Mesenchymal stem cell (in vitro differentiated cells and primary cell): ENCODE measurements around the gene IVL.

Experiments used
- DNase-seq: peaks from one replicate; pipeline ENCODE4 v3.0.0-alpha.2; 2013
- H2AFZ ChIP-seq: one replicate; pipeline ENCODE4 v1.6.1; 2013; ENCODE audit warnings: low read depth, mild to moderate bottlenecking, control low read depth, inconsistent platforms, low read length, moderate library complexity
- H2AK5ac ChIP-seq: 2 replicates; pipeline ENCODE4 v1.6.1; 2013; ENCODE audit warnings: low read length, moderate library complexity, mild to moderate bottlenecking, inconsistent platforms; ENCODE audit not compliant: severe bottlenecking
- H2BK120ac ChIP-seq: one replicate; pipeline ENCODE4 v1.6.1; 2013; ENCODE audit warnings: low read depth, mild to moderate bottlenecking, inconsistent platforms, low read length, moderate library complexity
- H2BK12ac ChIP-seq, 2 experiments: one replicate each; pipeline ENCODE4 v1.6.1; 2013; ENCODE audit warnings: inconsistent platforms in 2 of 2, low read length in 2 of 2, mild to moderate bottlenecking in 2 of 2, moderate library complexity in 2 of 2, control low read depth in 1 of 2
- H2BK15ac ChIP-seq: one replicate; pipeline ENCODE4 v1.6.1; 2013; ENCODE audit warnings: mild to moderate bottlenecking, low read depth, inconsistent platforms; ENCODE audit not compliant: poor library complexity, severe bottlenecking
- H2BK5ac ChIP-seq: 2 replicates; pipeline ENCODE4 v1.6.1; 2013; ENCODE audit warnings: low read depth, mild to moderate bottlenecking, low read length, control low read depth, inconsistent platforms; ENCODE audit not compliant: poor library complexity, severe bottlenecking
- H3K14ac ChIP-seq, 2 experiments: one replicate each; pipeline ENCODE4 v1.6.1; 2013; ENCODE audit warnings: inconsistent platforms in 2 of 2, low read length in 2 of 2, control low read depth in 1 of 2, mild to moderate bottlenecking in 1 of 2, moderate library complexity in 1 of 2
- H3K18ac ChIP-seq, 2 experiments: one replicate each; pipeline ENCODE4 v1.6.1; 2013; ENCODE audit warnings: inconsistent platforms in 2 of 2, low read length in 2 of 2, control low read depth in 1 of 2, low read depth in 1 of 2, mild to moderate bottlenecking in 1 of 2
- H3K23ac ChIP-seq, 2 experiments: one replicate each; pipeline ENCODE4 v1.6.1; 2013; ENCODE audit warnings: inconsistent platforms in 2 of 2, low read length in 2 of 2, mild to moderate bottlenecking in 2 of 2, moderate library complexity in 2 of 2, control low read depth in 1 of 2
- H3K27ac ChIP-seq: 2 replicates; pipeline ENCODE4 v1.5.1; 2013; ENCODE audit warnings: mild to moderate bottlenecking, moderate library complexity, low read length, control low read depth, inconsistent platforms; ENCODE audit not compliant: poor library complexity, severe bottlenecking
- H3K27me3 ChIP-seq, 2 experiments: 2 replicates each; pipeline versions ENCODE4 v1.6.1 to v1.7.0; 2013; ENCODE audit warnings: low read length in 2 of 2, mild to moderate bottlenecking in 2 of 2, moderate library complexity in 2 of 2, control low read depth in 1 of 2, inconsistent platforms in 1 of 2; ENCODE audit not compliant: control insufficient read depth in 1 of 2, insufficient read depth in 1 of 2
- H3K36me3 ChIP-seq, 2 experiments: 2 replicates each; pipeline versions ENCODE4 v1.6.1 to v1.7.0; 2013; ENCODE audit warnings: low read length in 2 of 2, control low read depth in 1 of 2, inconsistent platforms in 1 of 2, low read depth in 1 of 2, mild to moderate bottlenecking in 1 of 2; ENCODE audit not compliant: insufficient read depth in 2 of 2, control insufficient read depth in 1 of 2
- H3K4ac ChIP-seq, 2 experiments: one replicate each; pipeline ENCODE4 v1.6.1; 2013; ENCODE audit warnings: inconsistent platforms in 2 of 2, low read length in 2 of 2, mild to moderate bottlenecking in 2 of 2, moderate library complexity in 2 of 2, control low read depth in 1 of 2, low read depth in 1 of 2
- H3K4me1 ChIP-seq: 2 replicates; pipeline ENCODE4 v1.6.1; 2013; ENCODE audit warnings: low read depth, low read length, control low read depth; ENCODE audit not compliant: control insufficient read depth, insufficient read depth
- H3K4me2 ChIP-seq: 2 replicates; pipeline ENCODE4 v1.6.1; 2013; ENCODE audit warnings: low read length, mild to moderate bottlenecking, inconsistent platforms; ENCODE audit not compliant: poor library complexity, severe bottlenecking
- H3K4me3 ChIP-seq, 2 experiments: 2 replicates each; pipeline versions ENCODE4 v1.5.1 to v1.7.0; 2013; ENCODE audit warnings: low read length in 2 of 2, mild to moderate bottlenecking in 2 of 2, control low read depth in 1 of 2, low read depth in 1 of 2; ENCODE audit not compliant: insufficient read depth in 1 of 2
- H3K79me1 ChIP-seq: replicated peaks from 2 replicates; pipeline ENCODE4 v1.6.1; 2013; ENCODE audit warnings: mild to moderate bottlenecking, control low read depth, low read length, inconsistent platforms; ENCODE audit not compliant: poor library complexity, severe bottlenecking
- H3K9ac ChIP-seq: 2 replicates; pipeline ENCODE4 v1.7.0; 2013; ENCODE audit warnings: mild to moderate bottlenecking, low read length, moderate library complexity
- H3K9me3 ChIP-seq: 2 replicates; pipeline ENCODE4 v1.7.0; 2013; ENCODE audit warnings: mild to moderate bottlenecking, low read length; ENCODE audit not compliant: control insufficient read depth
- H4K8ac ChIP-seq: one replicate; pipeline ENCODE4 v1.6.1; 2013; ENCODE audit warnings: inconsistent platforms, mild to moderate bottlenecking, low read length, moderate library complexity
- H4K91ac ChIP-seq: one replicate; pipeline ENCODE4 v1.6.1; 2013; ENCODE audit warnings: mild to moderate bottlenecking, low read length, inconsistent platforms
- WGBS: methylation state at CpG from one replicate; pipeline ENCODE4 v1.1.7; 2013; ENCODE audit warnings: mixed read lengths; 5-methylcytosine and 5-hydroxymethylcytosine counted together

IVL gene

DNA sequence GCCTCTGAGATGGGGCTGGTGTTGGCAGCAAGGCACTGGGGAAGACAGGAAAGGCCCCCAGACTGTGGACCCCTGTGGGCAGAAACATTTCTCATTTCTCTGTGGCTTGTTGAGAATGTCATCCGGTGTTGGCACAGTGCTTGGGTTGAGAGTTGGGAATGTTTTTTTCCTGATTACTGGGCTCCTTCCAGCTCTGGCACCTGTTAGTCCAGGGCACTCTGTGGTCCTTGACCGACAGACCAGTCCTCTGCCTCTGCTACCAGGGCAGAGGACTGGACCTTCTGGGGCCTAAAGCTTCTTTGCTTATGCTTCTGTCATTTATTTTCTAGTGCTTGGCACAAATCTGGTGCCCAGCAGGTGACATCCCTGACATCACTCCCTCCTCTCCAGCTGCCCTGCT is 33.8 kb downstream of the IVL start:
- Histone ChIP-seq H3K18ac (no peak overlapping the region), H3K4ac (no peak overlapping the region), H3K79me1 (no peaks in the 10 kb centered on the region), H4K8ac (no peak overlapping the region), H2BK15ac (no peak overlapping the region), H3K4me3 (no peak overlapping the region), H3K23ac (no peak overlapping the region), H2BK12ac (no peak overlapping the region), H3K9ac (no peak overlapping the region), H2AFZ (no peak overlapping the region), H3K27ac (no peak overlapping the region), H3K4me1 (no peaks in the 10 kb centered on the region), H2AK5ac (no peak overlapping the region), H3K36me3 (no peaks in the 10 kb centered on the region), H3K27me3 (peaks cover 0 to under 1% of the 10 kb centered on the region in 2 experiments), H3K9me3 (no peaks in the 10 kb centered on the region), H2BK5ac (no peak overlapping the region), H3K4me2 (no peak overlapping the region), H3K14ac (no peak overlapping the region), H4K91ac (no peak overlapping the region), H2BK120ac (no peak overlapping the region)
- WGBS: 75% methylated on average over 2 of the region's 2 CpGs
- no peak for DNase-seq

DNA sequence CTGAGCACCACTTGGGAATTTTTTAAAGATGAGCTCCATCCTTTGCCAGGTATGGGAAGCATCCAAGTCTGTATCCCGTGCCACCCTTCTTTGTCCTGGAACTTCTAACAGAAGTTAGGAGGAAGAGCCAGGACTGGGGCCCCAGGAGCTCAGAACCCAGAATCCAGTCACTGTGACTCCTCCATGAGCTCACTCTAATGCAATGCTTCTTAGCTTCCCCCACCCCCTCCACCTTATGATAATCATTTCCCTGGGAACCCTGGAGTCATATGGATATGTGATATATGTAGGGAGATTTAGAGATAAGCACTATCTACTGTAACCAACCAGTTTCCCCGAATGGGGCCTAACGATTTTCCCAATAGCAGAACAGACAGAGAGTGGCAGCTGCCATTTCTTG is 37.9 kb downstream of the IVL start:
- Histone ChIP-seq H3K18ac (no peak overlapping the region), H2BK15ac (no peak overlapping the region), H3K23ac (no peak overlapping the region)

DNA sequence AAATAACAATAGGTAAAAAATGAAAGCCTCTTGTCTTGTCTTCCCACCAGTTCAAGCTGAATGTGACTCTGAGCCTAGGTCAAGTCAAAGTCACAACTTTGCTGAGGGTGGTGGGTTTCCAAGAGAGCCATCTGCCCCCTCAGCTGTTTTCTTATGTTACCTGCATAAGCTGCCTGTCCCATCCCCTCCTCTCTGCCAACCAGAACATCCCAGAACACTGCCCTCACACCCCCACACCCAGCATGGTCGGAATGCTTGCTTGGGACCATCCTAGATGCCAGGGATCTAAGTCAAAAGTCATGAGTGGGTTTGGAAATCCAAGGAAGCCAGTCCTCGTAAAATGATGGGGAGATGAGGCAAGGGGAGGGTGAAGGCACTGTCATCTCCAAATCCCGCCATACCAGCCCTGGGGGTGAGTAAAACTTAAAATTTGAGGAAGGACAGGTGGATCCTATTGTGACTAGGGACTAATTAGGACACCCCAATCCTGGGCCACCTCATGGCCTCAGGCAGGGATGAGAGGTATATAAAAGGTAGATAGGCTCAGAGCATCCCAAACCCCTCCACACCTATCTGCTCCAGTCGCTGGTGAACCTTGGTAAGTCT is 38.4 kb downstream of the IVL start, which contains the start of gene SPRR5:
TSS of gene SPRR5 (plus strand) at position 556 of the 606 bp plus-strand sequence. CDS start 1,349 bp downstream, outside the sequence.
- Histone ChIP-seq H3K4me3 (no peak within 1 kb of the TSS), H3K9me3 (no peaks in the 10 kb centered on the region), H2BK5ac (no peak within 1 kb of the TSS), H3K4ac (no peak within 1 kb of the TSS), H3K4me2 (no peak within 1 kb of the TSS), H2AK5ac (no peak within 1 kb of the TSS), H2AFZ (no peak within 1 kb of the TSS), H3K79me1 (no peaks in the 10 kb centered on the region), H2BK15ac (no peak within 1 kb of the TSS), H3K18ac (no peak within 1 kb of the TSS), H3K4me1 (no peaks in the 10 kb centered on the region), H4K91ac (no peak within 1 kb of the TSS), H3K9ac (no peak within 1 kb of the TSS), H3K23ac (no peak within 1 kb of the TSS), H2BK120ac (no peak within 1 kb of the TSS), H3K27ac (no peak within 1 kb of the TSS), H4K8ac (no peak within 1 kb of the TSS), H2BK12ac (no peak within 1 kb of the TSS), H3K36me3 (no peaks in the 10 kb centered on the region), H3K27me3 (peaks cover 0 to 20% of the 10 kb centered on the region in 2 experiments), H3K14ac (no peak within 1 kb of the TSS)
- DNase-seq: no peak
- 48% methylated on average over 2 of the region's 4 CpGs for WGBS

More for the DNA sequence above, 37.9 kb downstream of the IVL start:
- Histone ChIP-seq H4K8ac (no peak overlapping the region), H3K4me2 (no peak overlapping the region), H3K9ac (no peak overlapping the region), H2BK12ac (no peak overlapping the region), H3K27me3 (peaks cover 0 to 20% of the 10 kb centered on the region in 2 experiments), H2AK5ac (no peak overlapping the region), H3K14ac (no peak overlapping the region), H3K4ac (no peak overlapping the region), H2AFZ (no peak overlapping the region), H2BK5ac (no peak overlapping the region), H3K9me3 (no peaks in the 10 kb centered on the region), H3K79me1 (no peaks in the 10 kb centered on the region), H2BK120ac (no peak overlapping the region), H3K36me3 (no peaks in the 10 kb centered on the region), H4K91ac (no peak overlapping the region), H3K27ac (no peak overlapping the region), H3K4me1 (no peaks in the 10 kb centered on the region), H3K4me3 (no peak overlapping the region)
- WGBS: 38% methylated on average over 3 of the region's 3 CpGs
- no peak for DNase-seq

DNA sequence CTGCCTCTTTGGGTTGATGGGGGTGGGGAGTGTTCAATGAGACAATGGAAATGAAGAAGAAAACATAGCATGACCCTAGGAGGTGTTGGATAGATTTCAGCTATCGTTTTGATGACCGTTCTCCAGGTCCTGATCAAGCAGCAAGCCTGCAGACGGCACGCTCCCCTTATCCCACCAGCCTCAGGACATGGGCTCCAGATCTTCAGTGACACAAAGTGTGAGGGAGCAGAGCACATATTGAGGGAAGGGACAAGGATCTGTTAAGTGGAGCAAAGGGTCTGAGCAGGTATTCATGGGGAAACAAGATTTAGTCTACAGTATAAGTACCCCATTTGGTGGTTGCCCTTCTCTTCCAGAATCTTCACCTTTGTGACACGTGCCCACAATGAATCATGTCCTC is 43.4 kb downstream of the IVL start:
- Histone ChIP-seq H3K9me3 (no peaks in the 10 kb centered on the region), H2BK5ac (no peak overlapping the region), H3K79me1 (no peaks in the 10 kb centered on the region), H2BK15ac (no peak overlapping the region), H2AK5ac (no peak overlapping the region), H3K14ac (no peak overlapping the region), H3K36me3 (no peaks in the 10 kb centered on the region), H3K4me3 (no peak overlapping the region), H3K4me2 (no peak overlapping the region), H4K91ac (no peak overlapping the region), H2BK12ac (no peak overlapping the region), H2AFZ (no peak overlapping the region), H3K4me1 (no peaks in the 10 kb centered on the region), H3K9ac (no peak overlapping the region), H3K23ac (no peak overlapping the region), H3K27ac (no peak overlapping the region), H4K8ac (no peak overlapping the region), H3K27me3 (peaks cover 0 to 20% of the 10 kb centered on the region in 2 experiments), H3K18ac (no peak overlapping the region), H2BK120ac (no peak overlapping the region), H3K4ac (no peak overlapping the region)
- DNase-seq: no peak
- WGBS: 70% methylated on average over 5 of the region's 5 CpGs
